Ovary (tissue), 3 donors: ENCODE measurements around the gene TAP2.
"Not testable (repeated sequence)": the region's sequence is repeated elsewhere in the genome, so short reads cannot be mapped to it uniquely, and the experiment has no call there.

Experiments
- CTCF ChIP-seq, 3 donors: fragments of 450-650 bp in 2 of 3; fragments of 200-600 bp in 1 of 3; IDR thresholded peaks; one replicate each; pipeline versions ENCODE4 v1.5.1 to v1.8.0; 2016 to 2022; ENCODE audit warnings: antibody characterized with exemption in 3 of 3, mild to moderate bottlenecking in 1 of 3
- POLR2A ChIP-seq: fragments of 450-650 bp; IDR thresholded peaks from one replicate; pipeline ENCODE4 v1.6.1; 2017; ENCODE audit warnings: antibody characterized with exemption, mild to moderate bottlenecking, moderate library complexity
- donor health status: DM: no; HTN: no; CAD: no.

DNA sequence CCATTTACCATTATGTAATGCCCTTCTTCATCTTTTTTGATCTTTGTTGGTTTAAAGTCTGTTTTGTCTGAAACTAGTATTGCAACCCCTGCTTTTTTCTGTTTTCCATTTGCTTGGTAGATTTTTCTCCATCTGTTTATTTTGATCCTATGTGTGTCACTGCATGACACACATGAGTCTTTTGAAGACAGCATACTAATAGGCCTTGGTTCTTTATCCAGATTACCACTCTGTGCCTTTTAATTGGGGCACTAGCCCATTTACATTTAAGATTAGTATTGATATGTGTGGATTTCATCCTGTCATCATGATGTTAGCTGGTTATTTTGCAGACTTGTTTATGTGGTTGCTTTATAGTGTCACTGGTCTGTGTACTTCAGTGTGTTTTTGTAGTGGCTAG is 33.1 kb downstream of the TAP2 start:
- not testable (repeated sequence) for TF ChIP-seq CTCF (IDR thresholded peaks at IDR 0.05); POLR2A
